Measurements from ENCODE around the gene LMOD2.

Gene LMOD2

DNA sequence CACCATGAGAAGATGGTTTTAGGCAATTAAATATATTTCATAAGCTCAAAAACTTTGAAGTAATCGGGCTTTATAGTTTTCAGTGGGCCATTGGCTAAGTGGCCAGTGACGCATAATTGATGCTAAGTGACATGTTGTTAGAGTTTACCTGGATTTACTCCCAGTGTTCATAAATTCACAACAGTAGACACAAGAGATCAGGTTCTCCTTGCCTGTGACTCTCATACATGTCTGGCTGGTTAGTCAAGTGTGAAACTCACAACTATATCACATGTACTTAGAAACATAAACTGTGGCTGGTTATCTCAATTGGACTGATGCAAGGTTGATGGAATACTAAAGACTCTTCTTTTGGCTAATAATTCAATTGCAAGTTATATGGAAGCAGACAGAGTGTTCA is 27.8 kb upstream of the LMOD2 start:
- Histone ChIP-seq H3K4ac (ENCODE audit: low read length) (no peak overlapping the region), H3K23ac (ENCODE audit: low read depth, low read length, poor library complexity) (no peak overlapping the region), H3K27me3 (ENCODE audit: control insufficient read depth in 3 of 3, insufficient read depth in 3 of 3, low read depth in 1 of 3, low read length in 3 of 3) (no peaks in the 10 kb centered on the region), H2BK15ac (ENCODE audit: low read length) (no peak overlapping the region), H3K27ac (replicated peaks; ENCODE audit: low read length) (no peak overlapping the region), H3K79me1 (ENCODE audit: low read depth, low read length) (no peaks in the 10 kb centered on the region), H3K36me3 (replicated peaks in 1 of 2; ENCODE audit: control insufficient read depth in 2 of 2, insufficient read depth in 2 of 2, low read length in 2 of 2) (no peaks in the 10 kb centered on the region), H2BK12ac (ENCODE audit: low read length) (no peak overlapping the region), H2AFZ (ENCODE audit: low read length) (no peak overlapping the region), H3K14ac (ENCODE audit: low read length) (no peak overlapping the region), H3K9ac (ENCODE audit: low read depth, low read length, poor library complexity) (no peak overlapping the region), H3K4me2 (ENCODE audit: insufficient read depth, low read length, poor library complexity, severe bottlenecking) (no peak overlapping the region), H3K18ac (ENCODE audit: low read length) (no peak overlapping the region), H2BK5ac (ENCODE audit: low read length) (no peak overlapping the region), H2AK5ac (ENCODE audit: low read depth, low read length) (no peak overlapping the region), H3K4me1 (ENCODE audit: control insufficient read depth in 2 of 2, insufficient read depth in 1 of 2, low read depth in 1 of 2, low read length in 2 of 2) (no peaks in the 10 kb centered on the region), H3K9me3 (replicated peaks in 1 of 2; ENCODE audit: control insufficient read depth in 2 of 2, insufficient read depth in 1 of 2, low read depth in 1 of 2, low read length in 2 of 2) (no peaks in the 10 kb centered on the region), H3K4me3 (ENCODE audit: low read length in 2 of 2) (no peak overlapping the region), H4K8ac (ENCODE audit: low read depth, low read length) (no peak overlapping the region), H4K91ac (ENCODE audit: low read depth, low read length, poor library complexity) (no peak overlapping the region), H2BK120ac (ENCODE audit: low read depth, low read length) (no peak overlapping the region)
- no peak for DNase-seq (ENCODE audit: low spot score)
- no CpG with 5 or more reads among the region's 2 CpGs for WGBS, 2 donors (ENCODE audit: extremely low coverage in 2 of 2, insufficient read length in 2 of 2, insufficient replicate concordance in 1 of 2)

DNA sequence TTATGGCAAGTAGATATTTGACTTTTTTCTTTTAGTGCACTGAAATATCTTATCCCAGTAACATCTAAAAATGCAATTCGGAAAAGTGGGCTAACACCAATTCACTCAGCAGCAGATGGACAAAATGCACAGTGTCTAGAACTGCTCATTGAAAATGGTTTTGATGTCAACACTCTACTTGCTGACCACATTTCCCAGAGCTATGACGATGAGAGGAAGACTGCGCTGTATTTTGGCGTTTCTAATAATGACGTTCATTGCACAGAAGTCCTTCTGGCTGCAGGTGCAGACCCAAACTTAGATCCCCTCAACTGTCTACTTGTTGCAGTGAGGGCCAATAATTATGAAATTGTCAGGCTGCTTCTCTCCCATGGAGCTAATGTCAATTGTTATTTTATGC is 26.8 kb upstream of the LMOD2 start:
- Histone ChIP-seq H4K91ac (ENCODE audit: low read depth, low read length, poor library complexity) (no peak overlapping the region), H2AFZ (ENCODE audit: low read length) (no peak overlapping the region), H3K36me3 (replicated peaks in 1 of 2; ENCODE audit: control insufficient read depth in 2 of 2, insufficient read depth in 2 of 2, low read length in 2 of 2) (no peaks in the 10 kb centered on the region), H2BK15ac (ENCODE audit: low read length) (no peak overlapping the region), H3K27ac (replicated peaks; ENCODE audit: low read length) (no peak overlapping the region), H3K14ac (ENCODE audit: low read length) (no peak overlapping the region), H2BK12ac (ENCODE audit: low read length) (no peak overlapping the region), H3K79me1 (ENCODE audit: low read depth, low read length) (no peaks in the 10 kb centered on the region), H3K4me3 (ENCODE audit: low read length in 2 of 2) (no peak overlapping the region), H3K27me3 (ENCODE audit: control insufficient read depth in 3 of 3, insufficient read depth in 3 of 3, low read depth in 1 of 3, low read length in 3 of 3) (no peaks in the 10 kb centered on the region), H2BK5ac (ENCODE audit: low read length) (no peak overlapping the region), H3K4ac (ENCODE audit: low read length) (no peak overlapping the region), H2BK120ac (ENCODE audit: low read depth, low read length) (no peak overlapping the region), H4K8ac (ENCODE audit: low read depth, low read length) (no peak overlapping the region), H3K23ac (ENCODE audit: low read depth, low read length, poor library complexity) (no peak overlapping the region), H2AK5ac (ENCODE audit: low read depth, low read length) (no peak overlapping the region), H3K4me2 (ENCODE audit: insufficient read depth, low read length, poor library complexity, severe bottlenecking) (no peak overlapping the region), H3K9me3 (replicated peaks in 1 of 2; ENCODE audit: control insufficient read depth in 2 of 2, insufficient read depth in 1 of 2, low read depth in 1 of 2, low read length in 2 of 2) (no peaks in the 10 kb centered on the region), H3K18ac (ENCODE audit: low read length) (no peak overlapping the region), H3K9ac (ENCODE audit: low read depth, low read length, poor library complexity) (no peak overlapping the region), H3K4me1 (ENCODE audit: control insufficient read depth in 2 of 2, insufficient read depth in 1 of 2, low read depth in 1 of 2, low read length in 2 of 2) (no peaks in the 10 kb centered on the region)
- no CpG with 5 or more reads among the region's 5 CpGs for WGBS, 2 donors (ENCODE audit: extremely low coverage in 2 of 2, insufficient read length in 2 of 2, insufficient replicate concordance in 1 of 2)
- DNase-seq (ENCODE audit: low spot score) = no peak

- Histone ChIP-seq H4K91ac (ENCODE audit: low read depth, low read length, poor library complexity) (no peak overlapping the region), H2AFZ (ENCODE audit: low read length) (no peak overlapping the region), H3K79me1 (ENCODE audit: low read depth, low read length) (no peaks in the 10 kb centered on the region), H3K4ac (ENCODE audit: low read length) (no peak overlapping the region), H3K14ac (ENCODE audit: low read length) (no peak overlapping the region), H3K4me3 (ENCODE audit: low read length in 2 of 2) (no peak overlapping the region), H3K23ac (ENCODE audit: low read depth, low read length, poor library complexity) (no peak overlapping the region), H2BK120ac (ENCODE audit: low read depth, low read length) (no peak overlapping the region), H3K27me3 (ENCODE audit: control insufficient read depth in 3 of 3, insufficient read depth in 3 of 3, low read depth in 1 of 3, low read length in 3 of 3) (no peaks in the 10 kb centered on the region), H3K36me3 (replicated peaks in 1 of 2; ENCODE audit: control insufficient read depth in 2 of 2, insufficient read depth in 2 of 2, low read length in 2 of 2) (no peaks in the 10 kb centered on the region), H4K8ac (ENCODE audit: low read depth, low read length) (no peak overlapping the region), H3K9ac (ENCODE audit: low read depth, low read length, poor library complexity) (no peak overlapping the region), H3K9me3 (replicated peaks in 1 of 2; ENCODE audit: control insufficient read depth in 2 of 2, insufficient read depth in 1 of 2, low read depth in 1 of 2, low read length in 2 of 2) (no peaks in the 10 kb centered on the region), H3K27ac (replicated peaks; ENCODE audit: low read length) (no peak overlapping the region), H2BK15ac (ENCODE audit: low read length) (no peak overlapping the region), H2BK12ac (ENCODE audit: low read length) (no peak overlapping the region), H2BK5ac (ENCODE audit: low read length) (no peak overlapping the region), H3K4me1 (ENCODE audit: control insufficient read depth in 2 of 2, insufficient read depth in 1 of 2, low read depth in 1 of 2, low read length in 2 of 2) (no peaks in the 10 kb centered on the region), H3K4me2 (ENCODE audit: insufficient read depth, low read length, poor library complexity, severe bottlenecking) (no peak overlapping the region), H2AK5ac (ENCODE audit: low read depth, low read length) (no peak overlapping the region), H3K18ac (ENCODE audit: low read length) (no peak overlapping the region)
- WGBS, 2 donors (ENCODE audit: extremely low coverage in 2 of 2, insufficient read length in 2 of 2, insufficient replicate concordance in 1 of 2) = no CpG with 5 or more reads among the region's 1 CpG
- no peak for DNase-seq (ENCODE audit: low spot score)
Observed at GRCh38 chr7:123629281-123629680, 26.4 kb upstream of the LMOD2 start.

- WGBS, 2 donors (ENCODE audit: extremely low coverage in 2 of 2, insufficient read length in 2 of 2, insufficient replicate concordance in 1 of 2) = no CpG with 5 or more reads among the region's 2 CpGs
- Histone ChIP-seq H3K14ac (ENCODE audit: low read length) (no peak overlapping the region), H2AK5ac (ENCODE audit: low read depth, low read length) (no peak overlapping the region), H3K9me3 (replicated peaks in 1 of 2; ENCODE audit: control insufficient read depth in 2 of 2, insufficient read depth in 1 of 2, low read depth in 1 of 2, low read length in 2 of 2) (no peaks in the 10 kb centered on the region), H3K27me3 (ENCODE audit: control insufficient read depth in 3 of 3, insufficient read depth in 3 of 3, low read depth in 1 of 3, low read length in 3 of 3) (no peaks in the 10 kb centered on the region), H4K8ac (ENCODE audit: low read depth, low read length) (no peak overlapping the region), H4K91ac (ENCODE audit: low read depth, low read length, poor library complexity) (no peak overlapping the region), H3K4me2 (ENCODE audit: insufficient read depth, low read length, poor library complexity, severe bottlenecking) (no peak overlapping the region), H3K4me3 (ENCODE audit: low read length in 2 of 2) (no peak overlapping the region), H3K4ac (ENCODE audit: low read length) (no peak overlapping the region), H2AFZ (ENCODE audit: low read length) (no peak overlapping the region), H2BK12ac (ENCODE audit: low read length) (no peak overlapping the region), H3K23ac (ENCODE audit: low read depth, low read length, poor library complexity) (no peak overlapping the region), H3K27ac (replicated peaks; ENCODE audit: low read length) (no peak overlapping the region), H3K9ac (ENCODE audit: low read depth, low read length, poor library complexity) (no peak overlapping the region), H3K36me3 (replicated peaks in 1 of 2; ENCODE audit: control insufficient read depth in 2 of 2, insufficient read depth in 2 of 2, low read length in 2 of 2) (no peaks in the 10 kb centered on the region), H2BK120ac (ENCODE audit: low read depth, low read length) (no peak overlapping the region), H3K4me1 (ENCODE audit: control insufficient read depth in 2 of 2, insufficient read depth in 1 of 2, low read depth in 1 of 2, low read length in 2 of 2) (peaks cover 0 to 3% of the 10 kb centered on the region in 2 donors), H2BK5ac (ENCODE audit: low read length) (no peak overlapping the region), H3K18ac (ENCODE audit: low read length) (no peak overlapping the region), H2BK15ac (ENCODE audit: low read length) (no peak overlapping the region), H3K79me1 (ENCODE audit: low read depth, low read length) (no peaks in the 10 kb centered on the region)
- DNase-seq (ENCODE audit: low spot score) = no peak
Observed at GRCh38 chr7:123632808-123633207, 22.9 kb upstream of the LMOD2 start.
